Stimulated activated CD8-positive, alpha-beta memory T cell treated with anti-CD3 and anti-CD28 coated beads, Interleukin-12 subunit alpha, Interleukin-12 subunit beta, amount 100 ng/mL, for 24 hours (primary cell): ENCODE data around the gene ALAS2.
A peak's percentile ranks its signal among the peaks of the same experiment; 100 is the strongest.
"Not testable (repeated sequence)": the region's sequence is repeated elsewhere in the genome, so short reads cannot be mapped to it uniquely, and the experiment has no call there.

Experiments used
- DNase-seq: peaks from one replicate; pipeline ENCODE4 v3.0.0-alpha.2; 2020; ENCODE audit errors: extremely low read depth

ALAS2 gene

DNA sequence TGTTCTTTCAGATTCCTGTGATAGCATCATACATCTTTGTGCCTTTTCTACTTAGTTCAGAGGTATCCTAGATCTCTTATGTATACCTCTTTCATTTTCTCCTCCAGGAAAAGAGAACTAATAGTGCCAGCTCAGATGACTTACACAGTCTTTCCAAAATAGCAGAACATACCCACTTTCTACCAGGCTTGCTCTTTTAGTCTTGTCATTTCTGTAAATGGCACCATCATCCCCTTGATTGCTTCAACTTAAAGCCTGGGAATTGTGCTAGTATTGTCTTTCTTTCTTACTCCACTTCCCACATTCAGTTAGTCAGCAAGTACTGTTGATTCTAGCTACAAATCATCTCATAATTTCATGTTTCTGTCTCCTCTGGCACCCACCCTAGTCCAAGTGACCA is 25.5 kb downstream of the ALAS2 start:
- no peak for DNase-seq

GRCh38 chrX:55004231-55004630 is 26.5 kb downstream of the ALAS2 start:
- no peak for DNase-seq

- peak; percentile 73 for DNase-seq
Measured at GRCh38 chrX:54999717-55000598, 30.8 kb downstream of the ALAS2 start, which contains the start of gene APEX2. Gene APEX2 (plus strand): TSS chrX:55000363. CDS start chrX:55000423, 60 bp downstream.

- no peak for DNase-seq
Measured at GRCh38 chrX:54995621-54996020, 35.2 kb downstream of the ALAS2 start.

GRCh38 chrX:54994668-54995351 is 36.0 kb downstream of the ALAS2 start:
- no peak for DNase-seq

DNA sequence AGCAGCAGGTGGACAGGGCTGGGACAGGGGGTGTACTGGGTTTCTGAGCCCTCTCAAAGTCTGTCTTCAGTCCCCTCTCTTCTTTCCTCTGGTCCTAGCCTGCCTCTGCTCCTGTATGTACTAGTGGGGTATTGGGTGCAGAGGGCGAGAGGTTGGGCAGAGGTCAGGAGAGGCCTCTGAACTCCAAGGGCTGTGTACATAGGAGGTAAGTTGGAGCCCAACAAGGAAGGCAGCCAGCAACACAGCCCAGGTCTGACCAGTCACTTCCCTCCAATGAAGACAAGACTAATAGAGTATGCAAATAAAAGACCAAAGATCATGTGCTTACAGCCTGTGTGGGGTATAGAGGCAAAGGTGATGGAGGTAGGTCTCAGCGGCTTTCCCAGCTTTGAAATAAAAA is 36.7 kb downstream of the ALAS2 start, which contains the start of gene PFKFB1:
Gene PFKFB1 (minus strand): TSS at position 90 of the 400 bp plus-strand sequence. CDS start 181 bp downstream, outside the sequence.
- no peak for DNase-seq

GRCh38 chrX:54992911-54993622 is 37.7 kb downstream of the ALAS2 start:
- DNase-seq = no peak

GRCh38 chrX:54991706-54992105 is 39.1 kb downstream of the ALAS2 start:
- no peak for DNase-seq

- DNase-seq = not testable (repeated sequence)
Measured at GRCh38 chrX:54983306-54983705, 47.5 kb downstream of the ALAS2 start.

DNA sequence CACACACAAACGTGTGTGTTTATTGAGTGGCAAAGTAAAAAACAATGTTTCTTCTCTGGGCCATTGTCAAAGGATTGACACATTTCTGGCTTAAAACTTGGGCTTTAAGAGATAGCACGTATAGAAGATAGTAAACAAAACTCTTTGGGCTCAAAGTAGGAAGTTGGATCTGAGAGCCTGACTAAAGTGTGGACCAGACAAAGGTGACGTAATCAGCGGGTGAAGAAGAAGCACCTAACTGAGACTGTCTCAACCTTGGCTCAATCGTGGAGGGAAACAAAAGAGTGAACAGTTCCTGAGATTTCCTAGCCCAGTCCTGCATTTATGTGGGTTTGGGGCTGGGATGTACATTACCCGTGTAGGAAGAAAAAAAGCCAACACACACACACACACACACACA is 50.4 kb downstream of the ALAS2 start:
- DNase-seq = no peak

DNA sequence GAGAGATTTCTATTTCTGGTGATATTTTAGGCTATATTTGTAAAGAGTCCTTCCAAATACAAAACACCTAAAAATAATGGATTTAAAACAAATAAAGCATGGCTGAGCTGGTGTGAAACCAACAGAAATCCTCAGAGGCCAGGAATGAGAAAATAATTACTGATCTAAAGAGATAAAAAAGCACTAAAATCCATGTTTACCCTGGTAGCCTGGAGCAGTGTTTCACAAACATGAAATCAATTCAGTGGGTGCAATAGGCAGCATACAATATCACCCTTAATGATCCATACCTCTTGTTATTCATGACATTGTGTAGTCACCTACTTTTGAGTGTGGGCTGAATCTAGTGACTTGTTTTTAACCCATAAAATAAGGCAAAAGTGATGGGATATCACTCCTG is 51.3 kb downstream of the ALAS2 start:
- no peak for DNase-seq

DNA sequence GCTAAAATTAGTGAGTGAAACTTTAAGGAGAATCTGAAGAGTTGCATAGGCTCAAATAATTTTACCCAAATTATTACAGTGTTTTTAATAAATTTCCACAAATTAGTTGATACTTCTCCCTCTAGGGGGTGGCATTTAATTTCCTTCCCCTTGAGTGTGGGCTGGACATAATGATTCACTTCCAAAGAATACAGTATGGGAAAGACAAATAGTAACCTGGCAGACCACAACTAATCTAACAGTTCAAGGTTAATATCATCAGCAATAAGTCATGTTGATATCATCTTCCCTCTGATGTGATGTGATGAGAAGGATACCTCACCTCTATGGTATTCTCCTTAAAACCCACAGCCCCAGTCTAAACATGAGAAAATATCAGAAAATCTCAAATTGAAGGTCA is 52.3 kb downstream of the ALAS2 start:
- no peak for DNase-seq

GRCh38 chrX:54977387-54977786 is 53.4 kb downstream of the ALAS2 start:
- no peak for DNase-seq

DNA sequence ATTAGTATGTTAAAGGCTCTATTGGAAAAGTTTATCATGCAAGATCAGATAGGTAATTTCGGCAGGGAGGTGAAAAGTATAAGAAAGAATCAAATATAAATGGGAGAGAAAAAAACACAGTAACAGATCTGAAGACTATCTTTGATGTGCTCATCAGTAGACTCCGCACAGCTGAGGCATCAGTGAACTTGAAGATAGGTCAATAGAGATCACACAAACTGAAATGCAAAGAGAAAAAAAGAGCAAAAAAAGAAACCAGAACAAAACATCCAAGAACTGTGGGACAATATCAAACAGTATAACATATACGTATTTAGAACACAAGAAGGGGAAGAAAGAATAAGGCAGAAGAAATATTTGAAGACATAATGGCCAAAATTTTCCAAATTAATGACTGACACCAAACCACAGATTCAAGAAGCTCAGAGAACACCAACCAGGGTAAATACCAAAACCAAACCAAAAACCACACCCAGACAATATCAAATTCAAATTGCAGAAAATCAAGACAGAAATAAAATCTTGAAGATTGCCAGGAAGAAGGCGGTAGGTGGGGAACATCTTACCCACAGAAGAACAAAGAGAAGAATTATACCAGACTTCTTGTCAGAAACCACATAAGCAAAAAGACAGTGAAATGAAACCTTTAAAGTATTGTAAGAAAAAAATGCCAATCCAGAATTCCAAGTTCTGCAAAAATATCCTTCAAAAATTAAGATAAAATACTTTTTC is 65.8 kb downstream of the ALAS2 start:
- no peak for DNase-seq

DNA sequence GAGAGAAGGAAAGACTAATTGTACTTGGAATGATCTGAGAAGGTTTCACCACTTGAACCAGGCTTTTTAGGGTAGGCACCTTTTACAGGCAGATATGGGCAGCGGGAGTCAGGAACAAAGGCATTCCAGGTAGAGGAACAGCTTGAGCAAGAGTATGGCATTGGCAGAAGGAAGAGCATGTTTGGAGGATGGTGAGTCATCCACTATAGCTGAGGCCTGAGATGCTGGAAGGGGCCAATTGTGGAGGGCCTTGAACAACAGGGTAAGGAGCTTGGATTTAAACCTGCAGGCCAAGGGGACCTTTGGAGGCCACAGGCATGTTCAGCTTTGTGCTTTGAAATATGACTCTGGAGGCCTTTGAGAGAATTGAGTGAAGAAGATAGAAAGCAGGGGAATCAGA is 69.0 kb downstream of the ALAS2 start:
- DNase-seq = no peak
